GM12892 (cell line): Measurements from ENCODE around the gene LEPR.

ENCODE experiments used
- DNase-seq: peaks from one replicate; pipeline ENCODE4 v3.0.0; 2011; ENCODE audit not compliant: insufficient read length
- FAIRE-seq: peaks from 2 replicates; lab custom pipeline; 2011; peaks lifted over from hg19 to GRCh38; lab: Jason Lieb, UNC
- POLR2A ChIP-seq: IDR thresholded peaks from 2 replicates; pipeline ENCODE4 v1.6.1; 2011; ENCODE audit warnings: low read depth, low read length, control low read depth
- POLR2AphosphoS5 ChIP-seq: IDR thresholded peaks from 2 replicates; pipeline ENCODE4 v1.6.1; 2011; ENCODE audit warnings: low read depth, low read length, control low read depth
- TAF1 ChIP-seq: IDR thresholded peaks from 2 replicates; pipeline ENCODE4 v1.6.1; 2011; ENCODE audit warnings: low read depth, mild to moderate bottlenecking, control low read depth, low read length, borderline replicate concordance

LEPR gene

GRCh38 chr1:65425006-65425405 lies 4.5 kb downstream of the LEPR start:
- no peak for FAIRE-seq
- DNase-seq, result no peak

GRCh38 chr1:65425697-65426096 lies 5.2 kb downstream of the LEPR start:
- FAIRE-seq (no peak), DNase-seq (no peak)
- TF ChIP-seq TAF1 (no peak), POLR2A (no peak), POLR2AphosphoS5 (no peak)

More at GRCh38 chr1:65425006-65425405, 4.5 kb downstream of the LEPR start:
- no peak for TF ChIP-seq POLR2A
- TF ChIP-seq TAF1, result no peak
- no peak for TF ChIP-seq POLR2AphosphoS5

GRCh38 chr1:65429078-65429477 lies 8.6 kb downstream of the LEPR start:
- TF ChIP-seq POLR2A (no peak), TAF1 (no peak), POLR2AphosphoS5 (no peak)
- no peak for FAIRE-seq

GRCh38 chr1:65429806-65430205 lies 9.3 kb downstream of the LEPR start:
- no peak for FAIRE-seq
- no peak for DNase-seq

More at GRCh38 chr1:65429078-65429477, 8.6 kb downstream of the LEPR start:
- DNase-seq, result no peak

GRCh38 chr1:65431111-65431705 lies 10.7 kb downstream of the LEPR start:
- TF ChIP-seq POLR2A, result no peak
- no peak for TF ChIP-seq TAF1
- TF ChIP-seq POLR2AphosphoS5, result no peak
- FAIRE-seq, result no peak
- DNase-seq, result no peak

More at GRCh38 chr1:65429806-65430205, 9.3 kb downstream of the LEPR start:
- TF ChIP-seq POLR2A (no peak), TAF1 (no peak), POLR2AphosphoS5 (no peak)

DNA sequence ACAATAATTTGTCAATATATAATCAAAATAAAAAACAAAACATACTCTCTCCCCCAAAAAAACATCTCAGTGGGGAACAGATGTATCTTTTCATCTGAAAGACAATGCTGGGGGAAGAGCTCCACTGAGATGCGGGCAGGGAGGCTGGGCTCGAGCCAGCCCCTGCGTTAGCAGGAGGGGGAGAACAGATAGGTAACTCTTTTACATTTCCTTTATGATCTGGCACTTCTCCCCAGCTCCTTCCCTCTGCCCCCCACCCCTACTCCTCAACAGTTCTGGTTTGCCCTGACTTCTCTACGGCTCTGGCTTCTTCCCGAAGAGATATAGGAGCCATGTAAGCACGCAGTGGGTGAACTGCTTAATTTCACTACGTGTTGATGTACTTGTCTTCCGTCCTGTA lies 12.4 kb downstream of the LEPR start:
- TF ChIP-seq POLR2AphosphoS5 (no peak), POLR2A (no peak), TAF1 (no peak)
- no peak for DNase-seq
- FAIRE-seq, result no peak

DNA sequence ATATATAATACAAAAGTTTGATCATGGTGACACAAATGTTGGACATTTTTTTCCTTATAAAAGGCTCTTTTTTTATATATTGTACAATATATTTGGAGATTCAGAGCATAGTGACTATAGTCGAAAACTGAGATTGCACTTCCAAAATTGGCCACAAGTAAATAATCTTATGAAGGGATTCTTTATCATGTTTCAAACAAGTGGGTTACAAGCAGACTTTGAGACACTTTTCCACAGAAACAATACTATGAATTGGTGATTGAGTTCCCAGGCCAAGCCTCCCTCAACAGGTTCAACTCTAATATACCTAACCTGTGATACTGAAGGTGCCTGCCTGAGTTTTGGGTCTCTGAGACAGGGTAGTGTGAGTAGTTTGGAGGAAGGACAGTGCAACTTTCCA lies 13.8 kb downstream of the LEPR start:
- no peak for FAIRE-seq
- no peak for TF ChIP-seq POLR2A
- no peak for TF ChIP-seq POLR2AphosphoS5
- TF ChIP-seq TAF1, result no peak
- no peak for DNase-seq

DNA sequence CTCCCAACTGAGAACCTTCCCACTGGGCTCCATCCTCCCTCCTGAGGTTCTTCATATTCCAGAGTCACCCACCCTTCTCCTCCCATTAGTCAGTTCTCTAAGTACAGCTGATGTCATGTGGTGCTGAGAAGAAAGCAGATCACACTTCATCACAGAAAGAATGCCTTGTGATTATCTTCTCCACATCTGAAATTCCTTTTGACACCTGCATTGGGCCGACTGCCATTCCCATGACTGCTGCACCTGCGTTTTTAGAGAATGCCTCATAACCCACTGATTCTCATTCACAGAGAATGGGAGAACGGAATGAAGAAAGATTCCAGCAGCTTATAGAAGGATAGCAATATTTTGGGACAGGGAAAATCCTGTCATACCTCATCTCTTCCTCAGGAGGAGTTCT lies 14.3 kb downstream of the LEPR start:
- no peak for TF ChIP-seq POLR2AphosphoS5
- TF ChIP-seq TAF1, result no peak
- no peak for TF ChIP-seq POLR2A
- no peak for FAIRE-seq
- no peak for DNase-seq

DNA sequence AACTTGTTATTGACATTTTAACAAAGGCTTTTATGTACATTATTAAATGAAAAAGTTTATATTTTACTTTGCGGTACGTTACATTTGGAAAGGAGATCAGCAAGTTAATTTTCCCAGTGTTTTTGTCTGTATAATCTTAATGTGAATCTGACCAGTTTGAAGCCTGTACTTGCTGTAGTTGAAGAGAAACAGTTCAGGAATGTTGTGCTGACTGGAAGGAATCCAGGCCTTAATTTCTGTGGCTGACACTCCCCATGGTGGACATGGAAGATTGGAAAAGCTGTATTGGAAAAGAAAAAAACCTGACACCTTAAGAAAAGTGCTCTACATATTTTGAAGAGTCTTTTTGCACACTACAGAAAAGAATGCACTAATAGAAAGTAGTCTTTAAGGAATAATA lies 15.5 kb downstream of the LEPR start:
- no peak for DNase-seq
- TF ChIP-seq TAF1 (no peak), POLR2AphosphoS5 (no peak), POLR2A (no peak)
- FAIRE-seq, result no peak

GRCh38 chr1:65437616-65438015 lies 17.1 kb downstream of the LEPR start:
- DNase-seq, result no peak
- no peak for FAIRE-seq
- TF ChIP-seq POLR2AphosphoS5, result no peak
- no peak for TF ChIP-seq TAF1

DNA sequence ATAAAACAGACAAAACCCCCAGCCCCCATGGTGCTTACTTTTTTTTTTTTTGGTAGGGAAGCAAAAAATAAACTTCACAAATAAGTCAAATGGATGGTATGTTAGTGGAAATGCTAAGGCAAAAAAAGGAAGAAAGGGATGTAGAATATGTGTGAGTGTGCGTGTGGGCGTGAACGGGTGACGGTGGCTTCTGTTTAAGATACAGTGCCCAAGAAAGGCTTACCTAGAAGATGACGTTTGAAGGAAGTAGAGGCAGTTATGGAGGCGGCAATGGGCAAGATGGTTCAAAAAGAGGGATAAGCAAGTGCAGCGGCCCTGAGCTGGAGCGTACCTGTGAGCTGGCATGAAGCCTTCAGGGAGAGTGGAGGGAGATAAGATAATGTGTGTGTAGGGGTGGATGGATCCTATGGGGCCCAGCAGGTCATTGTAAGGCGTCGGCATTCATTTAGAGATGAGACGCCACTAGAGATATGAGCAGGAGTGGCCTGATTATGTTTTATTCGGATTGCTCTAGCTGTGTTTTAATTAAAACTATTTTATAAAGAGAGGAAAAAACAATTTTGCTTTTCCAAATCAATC lies 19.9 kb downstream of the LEPR start:
- no peak for FAIRE-seq
- no peak for DNase-seq
- TF ChIP-seq POLR2A (no peak), POLR2AphosphoS5 (no peak), TAF1 (no peak)

DNA sequence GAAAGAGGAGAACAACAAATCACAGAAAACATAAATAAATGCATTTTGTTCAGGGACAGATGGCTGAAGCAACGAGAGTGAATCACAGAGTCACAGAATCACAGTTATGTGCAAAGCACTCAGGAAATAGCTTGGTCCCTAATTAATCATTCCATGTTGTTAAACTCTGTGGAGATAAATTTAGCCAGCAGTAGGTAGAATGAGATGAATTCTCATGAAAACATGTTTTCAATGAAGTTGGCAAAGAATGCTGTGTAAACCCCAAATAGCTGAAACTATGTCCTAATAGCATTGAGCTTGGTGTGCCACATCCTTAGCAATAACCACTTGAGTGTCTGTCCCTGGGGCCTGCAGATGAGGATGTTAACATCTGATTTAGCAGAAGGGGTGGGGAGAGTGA lies 20.4 kb downstream of the LEPR start:
- TF ChIP-seq POLR2A, result no peak
- TF ChIP-seq TAF1, result no peak
- TF ChIP-seq POLR2AphosphoS5, result no peak
- DNase-seq (no peak), FAIRE-seq (no peak)

DNA sequence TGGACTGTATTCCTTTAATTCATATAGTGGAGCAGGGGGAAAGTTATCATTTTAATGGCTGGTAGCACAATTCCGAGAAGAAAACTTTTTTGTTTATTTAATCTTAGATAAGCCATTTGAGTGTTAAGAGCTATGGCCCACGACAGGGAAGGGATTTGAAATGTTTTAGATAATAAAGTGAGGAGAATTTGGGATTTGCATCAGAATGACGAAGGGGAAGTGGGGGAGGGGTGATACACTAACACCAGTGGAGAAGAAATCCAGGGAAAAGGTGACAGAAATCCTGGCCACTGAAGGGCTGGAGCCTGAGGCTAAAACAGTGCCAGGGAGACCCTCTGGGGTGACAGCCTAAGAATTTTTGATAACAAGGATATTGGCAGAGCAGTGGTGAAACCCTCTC lies 21.0 kb downstream of the LEPR start:
- TF ChIP-seq POLR2A (no peak), TAF1 (no peak), POLR2AphosphoS5 (no peak)
- no peak for FAIRE-seq
- no peak for DNase-seq

DNA sequence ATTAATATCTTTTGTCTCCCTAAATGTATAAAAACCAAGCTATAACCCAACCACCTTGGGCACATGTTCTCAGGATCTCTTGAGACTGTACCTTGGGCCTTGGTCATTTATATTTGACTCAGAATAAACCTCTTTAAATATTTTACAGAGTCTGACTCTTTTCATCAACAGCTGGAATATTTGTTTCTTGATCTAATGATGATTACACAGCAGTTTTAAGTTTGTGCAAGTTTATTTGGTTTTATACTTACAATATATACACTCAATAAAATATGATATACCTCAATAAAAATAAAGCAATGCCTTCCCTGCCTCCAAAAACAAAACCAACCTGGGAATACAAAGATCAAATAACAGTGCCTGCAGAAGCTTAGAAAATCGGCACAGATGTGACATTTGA lies 22.0 kb downstream of the LEPR start:
- TF ChIP-seq TAF1 (no peak), POLR2A (no peak), POLR2AphosphoS5 (no peak)
- no peak for DNase-seq
- FAIRE-seq, result no peak
